Colonic mucosa (tissue), 4 donors: Measurements from ENCODE around the gene DAPP1. TPM values are rescaled to one million over a fixed set of nuclear protein-coding genes. Genes with fewer than 3 reads are reported as not detected.
"Not testable (repeated sequence)": the region's sequence is repeated elsewhere in the genome, so short reads cannot be mapped to it uniquely, and the experiment has no call there.

ENCODE experiments used
- DNase-seq: peaks from one replicate; pipeline ENCODE4 v3.0.0-alpha.2; 2020
- H3K27ac ChIP-seq: fragments of 200-600 bp; one replicate; pipeline ENCODE4 v1.8.0; 2021
- H3K27me3 ChIP-seq: fragments of 200-600 bp; one replicate; pipeline ENCODE4 v1.8.0; 2021
- H3K36me3 ChIP-seq: fragments of 200-600 bp; one replicate; pipeline ENCODE4 v1.8.0; 2021
- H3K4me1 ChIP-seq: fragments of 200-600 bp; one replicate; pipeline ENCODE4 v1.8.0; 2021; ENCODE audit warnings: mild to moderate bottlenecking
- H3K4me3 ChIP-seq: fragments of 200-600 bp; one replicate; pipeline ENCODE4 v1.8.0; 2021
- H3K9ac ChIP-seq, 2 donors: one replicate each; pipeline ENCODE4 v1.7.0; 2013; ENCODE audit warnings: control low read depth in 2 of 2, low read depth in 2 of 2, low read length in 2 of 2
- H3K9me3 ChIP-seq: fragments of 200-600 bp; one replicate; pipeline ENCODE4 v1.8.0; 2021
- CTCF ChIP-seq: fragments of 200-600 bp; IDR thresholded peaks from one replicate; pipeline ENCODE4 v1.8.0; 2022; ENCODE audit warnings: antibody characterized with exemption, mild to moderate bottlenecking
- intact Hi-C: fragments of 100-400 bp; cut with DNase I; formaldehyde crosslinking; loops from one replicate; pipeline ENCODE4 v1.14.1; 2022
- total RNA-seq, 2 donors: library from RNA; stranded (reverse); fragmentation: NEBNext Ultra II Directional in 1 of 2; extraction: Animal tissue kit (Norgen Biotek cat#: 25700) in 1 of 2; gene quantifications; one replicate each; pipeline ENCODE4 v1.2.1, GENCODE V29; 2021
- donor health status: healthy.
- donor health status: DM: no; HTN: no; CAD: no.
- donor health status: DM: no; HTN: no; CAD: no.

The DAPP1 gene
- total RNA-seq, 2 donors from 2014 or later, result 3.6 to 5.0 TPM

- no peaks in the 10 kb centered on the region for H3K9me3 ChIP-seq
- H3K36me3 ChIP-seq, result no peaks in the 10 kb centered on the region
Measured at GRCh38 chr4:99824070-99824599, 7.5 kb downstream of the DAPP1 start.

GRCh38 chr4:99825272-99825671 is 8.6 kb downstream of the DAPP1 start:
- H3K4me1 ChIP-seq, result no peaks in the 10 kb centered on the region
- DNase-seq, result no peak
- H3K9me3 ChIP-seq, result no peaks in the 10 kb centered on the region
- H3K27ac ChIP-seq, result no peak overlapping the region
- H3K27me3 ChIP-seq, result no peaks in the 10 kb centered on the region
- no peak for TF ChIP-seq CTCF
- intact Hi-C loops, result no loop called here
- H3K36me3 ChIP-seq, result no peaks in the 10 kb centered on the region
- H3K9ac ChIP-seq, result no peak overlapping the region
- H3K4me3 ChIP-seq, result no peak overlapping the region

More at GRCh38 chr4:99824070-99824599, 7.5 kb downstream of the DAPP1 start:
- Histone ChIP-seq H3K4me1 (no peaks in the 10 kb centered on the region), H3K4me3 (no peak overlapping the region), H3K27ac (no peak overlapping the region), H3K27me3 (no peaks in the 10 kb centered on the region), H3K9ac (no peak overlapping the region)
- no peak for TF ChIP-seq CTCF
- no peak for DNase-seq
- intact Hi-C loops, result no loop called here

- intact Hi-C loops, result no loop called here
- H3K27ac ChIP-seq, result no peak overlapping the region
- no peak overlapping the region for H3K4me3 ChIP-seq
- no peaks in the 10 kb centered on the region for H3K4me1 ChIP-seq
- H3K9me3 ChIP-seq, result no peaks in the 10 kb centered on the region
- no peak overlapping the region for H3K9ac ChIP-seq
- no peak for TF ChIP-seq CTCF
- no peaks in the 10 kb centered on the region for H3K36me3 ChIP-seq
- DNase-seq, result no peak
- H3K27me3 ChIP-seq, result no peaks in the 10 kb centered on the region
Measured at GRCh38 chr4:99826016-99826415, 9.4 kb downstream of the DAPP1 start.

GRCh38 chr4:99827454-99827853 is 10.8 kb downstream of the DAPP1 start:
- no peak for DNase-seq
- Histone ChIP-seq H3K27ac (no peak overlapping the region), H3K9me3 (no peaks in the 10 kb centered on the region), H3K4me1 (no peaks in the 10 kb centered on the region), H3K36me3 (no peaks in the 10 kb centered on the region), H3K9ac (no peak overlapping the region), H3K27me3 (no peaks in the 10 kb centered on the region), H3K4me3 (no peak overlapping the region)
- no peak for TF ChIP-seq CTCF
- intact Hi-C loops, result no loop called here

- no peaks in the 10 kb centered on the region for H3K4me1 ChIP-seq
- no peaks in the 10 kb centered on the region for H3K27me3 ChIP-seq
- no peak for DNase-seq
- intact Hi-C loops, result no loop called here
- no peaks in the 10 kb centered on the region for H3K9me3 ChIP-seq
- H3K36me3 ChIP-seq, result no peaks in the 10 kb centered on the region
- H3K27ac ChIP-seq, result no peak overlapping the region
- TF ChIP-seq CTCF, result no peak
- no peak overlapping the region for H3K4me3 ChIP-seq
- H3K9ac ChIP-seq, result no peak overlapping the region
Measured at GRCh38 chr4:99827857-99828256, 11.2 kb downstream of the DAPP1 start.

- no peaks in the 10 kb centered on the region for H3K27me3 ChIP-seq
- H3K9me3 ChIP-seq, result no peaks in the 10 kb centered on the region
- no peak for DNase-seq
- no peaks in the 10 kb centered on the region for H3K4me1 ChIP-seq
- intact Hi-C loops, result no loop called here
- TF ChIP-seq CTCF, result no peak
- H3K9ac ChIP-seq, result no peak overlapping the region
- no peak overlapping the region for H3K27ac ChIP-seq
- no peaks in the 10 kb centered on the region for H3K36me3 ChIP-seq
- H3K4me3 ChIP-seq, result no peak overlapping the region
Measured at GRCh38 chr4:99828477-99828876, 11.8 kb downstream of the DAPP1 start.

GRCh38 chr4:99830051-99830450 is 13.4 kb downstream of the DAPP1 start:
- H3K4me3 ChIP-seq, DNase-seq, intact Hi-C loops, H3K4me1 ChIP-seq, H3K9me3 ChIP-seq, H3K27me3 ChIP-seq, H3K36me3 ChIP-seq, H3K27ac ChIP-seq, H3K9ac ChIP-seq: not testable (repeated sequence)
